ENCODE results near the gene AKAP6. TPM values are rescaled to one million over a fixed set of nuclear protein-coding genes. Genes with fewer than 3 reads are reported as not detected.

Gene AKAP6
- total RNA-seq, 6 experiments from 2014 or later = 1.7 to 9.6 (median 4.3) TPM

- ATAC-seq = no peak
- Histone ChIP-seq H3K27ac (no peak overlapping the region), H3K4me3 (no peak overlapping the region), H3K36me3 (no peaks in the 10 kb centered on the region), H3K9me3 (no peaks in the 10 kb centered on the region), H3K27me3 (no peaks in the 10 kb centered on the region), H3K4me1 (no peaks in the 10 kb centered on the region)
- WGBS (ENCODE audit: insufficient coverage, low coverage, low lambda C conversion rate, missing lambda C conversion rate) = 93% methylated on average over 7 of the region's 7 CpGs
- intact Hi-C loops (cut with DNase I) = no loop called here
- no peak for DNase-seq
- TF ChIP-seq POLR2A (IDR thresholded peaks at IDR 0.05) = no peak
- TF ChIP-seq, protein P1, sequence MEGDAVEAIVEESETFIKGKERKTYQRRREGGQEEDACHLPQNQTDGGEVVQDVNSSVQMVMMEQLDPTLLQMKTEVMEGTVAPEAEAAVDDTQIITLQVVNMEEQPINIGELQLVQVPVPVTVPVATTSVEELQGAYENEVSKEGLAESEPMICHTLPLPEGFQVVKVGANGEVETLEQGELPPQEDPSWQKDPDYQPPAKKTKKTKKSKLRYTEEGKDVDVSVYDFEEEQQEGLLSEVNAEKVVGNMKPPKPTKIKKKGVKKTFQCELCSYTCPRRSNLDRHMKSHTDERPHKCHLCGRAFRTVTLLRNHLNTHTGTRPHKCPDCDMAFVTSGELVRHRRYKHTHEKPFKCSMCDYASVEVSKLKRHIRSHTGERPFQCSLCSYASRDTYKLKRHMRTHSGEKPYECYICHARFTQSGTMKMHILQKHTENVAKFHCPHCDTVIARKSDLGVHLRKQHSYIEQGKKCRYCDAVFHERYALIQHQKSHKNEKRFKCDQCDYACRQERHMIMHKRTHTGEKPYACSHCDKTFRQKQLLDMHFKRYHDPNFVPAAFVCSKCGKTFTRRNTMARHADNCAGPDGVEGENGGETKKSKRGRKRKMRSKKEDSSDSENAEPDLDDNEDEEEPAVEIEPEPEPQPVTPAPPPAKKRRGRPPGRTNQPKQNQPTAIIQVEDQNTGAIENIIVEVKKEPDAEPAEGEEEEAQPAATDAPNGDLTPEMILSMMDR (IDR thresholded peaks at IDR 0.05) = no peak
Observed at GRCh38 chr14:32821964-32822653, 493.0 kb downstream of the AKAP6 start.

- no peak for DNase-seq
- no peaks in the 10 kb centered on the region for H3K36me3 ChIP-seq
- H3K27ac ChIP-seq = no peak overlapping the region
- no peaks in the 10 kb centered on the region for H3K9me3 ChIP-seq
- intact Hi-C loops (cut with DNase I) = no loop called here
- ATAC-seq = no peak
- no peaks in the 10 kb centered on the region for H3K4me1 ChIP-seq
- H3K27me3 ChIP-seq = no peaks in the 10 kb centered on the region
- 68% methylated on average over 3 of the region's 5 CpGs for WGBS (ENCODE audit: insufficient coverage, low coverage, low lambda C conversion rate, missing lambda C conversion rate)
- H3K4me3 ChIP-seq = no peak overlapping the region
- no peak for TF ChIP-seq POLR2A (IDR thresholded peaks at IDR 0.05)
Observed at GRCh38 chr14:32823706-32824105, 494.6 kb downstream of the AKAP6 start.

GRCh38 chr14:32824195-32824594, 495.1 kb downstream of the AKAP6 start:
- DNase-seq (no peak), ATAC-seq (no peak)
- Histone ChIP-seq H3K36me3 (no peaks in the 10 kb centered on the region), H3K27me3 (no peaks in the 10 kb centered on the region), H3K4me3 (no peak overlapping the region), H3K4me1 (no peaks in the 10 kb centered on the region), H3K9me3 (no peaks in the 10 kb centered on the region), H3K27ac (no peak overlapping the region)
- no peak for TF ChIP-seq POLR2A (IDR thresholded peaks at IDR 0.05)
- TF ChIP-seq, protein P1 (IDR thresholded peaks at IDR 0.05) = no peak
- intact Hi-C loops (cut with DNase I) = no loop called here
- WGBS (ENCODE audit: insufficient coverage, low coverage, low lambda C conversion rate, missing lambda C conversion rate) = 47% methylated on average over 2 of the region's 3 CpGs

DNA sequence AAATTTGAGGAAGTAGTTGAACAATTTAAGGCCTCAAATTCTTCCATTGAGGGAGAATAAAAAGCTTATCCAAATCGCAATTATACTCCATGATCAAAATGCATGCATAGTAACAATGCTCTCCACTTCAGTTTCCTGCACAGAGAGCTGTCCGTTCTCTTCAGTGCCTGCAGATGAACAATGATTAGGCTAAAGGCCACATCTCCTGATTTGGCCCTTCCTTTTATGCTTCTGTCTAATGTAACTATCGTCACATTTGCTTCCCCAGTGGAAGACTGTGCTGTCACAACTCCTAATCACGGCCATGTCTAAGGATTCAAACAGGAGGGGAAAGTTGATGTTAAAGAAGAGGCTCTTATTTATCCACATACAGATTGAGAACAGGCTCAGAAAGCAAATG, 496.0 kb downstream of the AKAP6 start:
- H3K27ac ChIP-seq = no peak overlapping the region
- ATAC-seq = peak in 2 of 4 donors; percentile 44 to 55
- H3K27me3 ChIP-seq = no peaks in the 10 kb centered on the region
- TF ChIP-seq, protein P1 (IDR thresholded peaks at IDR 0.05) = no peak
- no peak for TF ChIP-seq POLR2A (IDR thresholded peaks at IDR 0.05)
- H3K4me1 ChIP-seq = no peaks in the 10 kb centered on the region
- no peak overlapping the region for H3K4me3 ChIP-seq
- no peaks in the 10 kb centered on the region for H3K9me3 ChIP-seq
- no peaks in the 10 kb centered on the region for H3K36me3 ChIP-seq
- intact Hi-C loops (cut with DNase I) = no loop called here
- WGBS (ENCODE audit: insufficient coverage, low coverage, low lambda C conversion rate, missing lambda C conversion rate) = 56% methylated on average over 4 of the region's 4 CpGs
- no peak for DNase-seq

DNA sequence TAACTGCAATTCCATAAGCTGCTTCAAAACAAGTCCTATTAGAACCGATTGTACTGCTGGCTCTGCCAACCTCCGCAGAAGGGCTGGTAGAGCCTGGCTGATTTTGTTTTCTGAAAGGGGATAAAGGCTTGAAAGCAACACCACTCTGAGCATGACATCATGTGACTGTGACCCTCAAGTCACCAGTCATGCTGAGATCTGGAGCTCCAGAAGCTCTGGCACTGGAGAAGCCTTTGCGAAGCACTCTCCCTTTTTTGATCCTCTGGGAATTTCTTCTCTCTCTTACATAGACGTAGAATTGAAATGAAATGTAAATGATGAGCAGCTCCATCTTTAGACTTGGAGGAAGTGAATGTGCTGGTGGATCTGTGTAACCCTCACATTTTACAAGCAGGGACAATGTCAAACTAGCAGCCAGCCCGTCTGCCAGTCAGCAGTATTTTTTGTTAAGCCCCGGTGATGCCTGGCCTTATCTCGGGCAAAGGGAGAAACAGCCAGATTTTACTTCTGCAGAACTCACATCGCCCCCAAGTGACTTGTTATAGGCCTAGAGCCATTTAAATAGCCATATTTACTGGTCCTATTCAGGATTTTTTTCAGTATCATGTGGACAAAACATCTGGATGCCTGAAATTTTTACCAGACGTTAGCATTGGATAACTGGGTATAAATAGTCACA, 497.4 kb downstream of the AKAP6 start:
- ATAC-seq (peak in 1 of 4 donors; percentile 38), DNase-seq (no peak)
- WGBS (ENCODE audit: insufficient coverage, low coverage, low lambda C conversion rate, missing lambda C conversion rate) = 54% methylated on average over 9 of the region's 9 CpGs
- H3K4me1 ChIP-seq = no peaks in the 10 kb centered on the region
- H3K36me3 ChIP-seq = no peaks in the 10 kb centered on the region
- H3K4me3 ChIP-seq = no peak overlapping the region
- intact Hi-C loops (cut with DNase I) = no loop called here
- TF ChIP-seq POLR2A (IDR thresholded peaks at IDR 0.05) = no peak
- TF ChIP-seq, protein P1 (IDR thresholded peaks at IDR 0.05) = peak in 1 of 4 donors; percentile 10
- H3K27me3 ChIP-seq = no peaks in the 10 kb centered on the region
- no peak overlapping the region for H3K27ac ChIP-seq
- no peaks in the 10 kb centered on the region for H3K9me3 ChIP-seq

All from right lobe of liver (tissue), 6 donors.